Body of pancreas (tissue), 4 donors: ENCODE measurements around the gene SLC9A5. TPM values are rescaled to one million over a fixed set of nuclear protein-coding genes. Genes with fewer than 3 reads are reported as not detected.

Experiments used
- ATAC-seq: fragments of 150-250 bp; one replicate; pipeline ENCODE4 v1.9.1; 2016
- DNase-seq, 4 donors: peaks; one replicate each; pipeline ENCODE4 v3.0.0-alpha.2; 2019
- H3K27ac ChIP-seq, 4 donors: fragments of 200-600 bp; sonication (generic); 1 replicate in 3 of 4; 2 replicates in 1 of 4; pipeline versions ENCODE4 v1.5.1 to v1.6.1; 2016 to 2019; ENCODE audit warnings: mild to moderate bottlenecking in 1 of 4, mixed read lengths in 1 of 4, moderate library complexity in 1 of 4
- H3K27me3 ChIP-seq, 2 donors: fragments of 200-600 bp; sonication (generic); one replicate each; pipeline ENCODE4 v1.6.0; 2016; ENCODE audit warnings: mild to moderate bottlenecking in 1 of 2
- H3K36me3 ChIP-seq, 2 donors: fragments of 200-600 bp; sonication (generic); replicated peaks in 1 of 2; 2 replicates each; pipeline ENCODE4 v1.5.1; 2016; ENCODE audit warnings: low read depth in 2 of 2; ENCODE audit not compliant: insufficient read depth in 1 of 2
- H3K4me1 ChIP-seq: fragments of 200-600 bp; sonication (generic); one replicate; pipeline ENCODE4 v1.6.0; 2016
- H3K4me3 ChIP-seq, 2 donors: fragments of 200-600 bp; sonication (generic); 1 replicate in 1 of 2; 2 replicates in 1 of 2; pipeline ENCODE4 v1.5.1; 2016 to 2019
- H3K9me3 ChIP-seq, 3 donors: fragments of 200-600 bp; sonication (generic); 1 replicate in 2 of 3; 2 replicates in 1 of 3; pipeline ENCODE4 v1.5.1; 2016
- CTCF ChIP-seq, 7 experiments: fragments of 450-650 bp in 4 of 7; fragments of 200-600 bp in 3 of 7; sonication (generic) in 3 of 7; IDR thresholded peaks; one replicate each; pipeline ENCODE4 v1.5.1; 2016 to 2019; ENCODE audit warnings: antibody characterized with exemption in 7 of 7
- POLR2A ChIP-seq, 3 donors: fragments of 450-650 bp; IDR thresholded peaks; one replicate each; pipeline ENCODE4 v1.6.1; 2016; ENCODE audit warnings: antibody characterized with exemption in 3 of 3, mild to moderate bottlenecking in 2 of 3
- WGBS, 2 donors: methylation state at CpG; one replicate each; pipeline ENCODE4 v1.1.5; 2017; 5-methylcytosine and 5-hydroxymethylcytosine counted together
- intact Hi-C: fragments of 100-400 bp; cut with DNase I; formaldehyde crosslinking; loops from one replicate; pipeline ENCODE4 v1.15.1; 2023
- total RNA-seq, 2 donors: library from RNA; depleted of rRNA; stranded (reverse); fragments of >200 nt; gene quantifications; one replicate each; pipeline ENCODE4 v1.1.0, GENCODE V29; 2016

Gene SLC9A5
- total RNA-seq, 2 donors from 2014 or later: 0.26 to 0.33 TPM

- no peak for ATAC-seq
- Histone ChIP-seq H3K36me3 (no peaks in the 10 kb centered on the region), H3K4me1 (peaks cover 47% of the 10 kb centered on the region), H3K27me3 (peaks cover 0 to 18% of the 10 kb centered on the region in 2 donors), H3K4me3 (peak overlapping the region in 1 of 2 donors; percentile 30), H3K27ac (peak overlapping the region in 1 of 4 donors; percentile 92), H3K9me3 (no peaks in the 10 kb centered on the region)
- WGBS, 2 donors: 3 to 6% methylated on average over 7 of the region's 7 CpGs
- no peak for TF ChIP-seq POLR2A (IDR thresholded peaks at IDR 0.05)
- TF ChIP-seq CTCF (IDR thresholded peaks at IDR 0.05): no peak
- intact Hi-C loops: no loop called here
- DNase-seq: no peak
These were observed 742 bp upstream of the SLC9A5 start for GRCh38 chr16:67248073-67248400.

- no peaks in the 10 kb centered on the region for H3K9me3 ChIP-seq
- intact Hi-C loops: no loop called here
- no peak for TF ChIP-seq CTCF (IDR thresholded peaks at IDR 0.05)
- no peak for TF ChIP-seq POLR2A (IDR thresholded peaks at IDR 0.05)
- H3K36me3 ChIP-seq: no peaks in the 10 kb centered on the region
- DNase-seq (no peak), ATAC-seq (no peak)
- WGBS, 2 donors: 20 to 30% methylated on average over 16 to 22 of the region's 22 CpGs
- H3K27me3 ChIP-seq: peaks cover 0 to 18% of the 10 kb centered on the region in 2 donors
- H3K4me1 ChIP-seq: peaks cover 38% of the 10 kb centered on the region
- H3K4me3 ChIP-seq: no peak overlapping the region
- no peak overlapping the region for H3K27ac ChIP-seq
These were observed 632 bp downstream of the SLC9A5 start for GRCh38 chr16:67249178-67250044.

GRCh38 chr16:67250045-67250327, 1.2 kb downstream of the SLC9A5 start:
- DNase-seq (no peak), ATAC-seq (no peak)
- Histone ChIP-seq H3K36me3 (no peaks in the 10 kb centered on the region), H3K27me3 (peaks cover 0 to 18% of the 10 kb centered on the region in 2 donors), H3K4me3 (no peak overlapping the region), H3K27ac (no peak overlapping the region), H3K4me1 (peaks cover 33% of the 10 kb centered on the region), H3K9me3 (no peaks in the 10 kb centered on the region)
- intact Hi-C loops: no loop called here
- 67 to 84% methylated on average over 4 of the region's 4 CpGs for WGBS, 2 donors
- TF ChIP-seq CTCF (IDR thresholded peaks at IDR 0.05): no peak
- TF ChIP-seq POLR2A (IDR thresholded peaks at IDR 0.05): no peak

- Histone ChIP-seq H3K27ac (no peak overlapping the region), H3K4me3 (no peak overlapping the region), H3K27me3 (peaks cover 0 to 18% of the 10 kb centered on the region in 2 donors), H3K9me3 (no peaks in the 10 kb centered on the region), H3K36me3 (no peaks in the 10 kb centered on the region), H3K4me1 (peaks cover 17% of the 10 kb centered on the region)
- WGBS, 2 donors: 74 to 96% methylated on average over 2 to 4 of the region's 4 CpGs
- no peak for TF ChIP-seq POLR2A (IDR thresholded peaks at IDR 0.05)
- no peak for TF ChIP-seq CTCF (IDR thresholded peaks at IDR 0.05)
- ATAC-seq: no peak
- no peak for DNase-seq
- intact Hi-C loops: no loop called here
These were observed 4.1 kb downstream of the SLC9A5 start for GRCh38 chr16:67252609-67253497.
